Central memory CD8-positive, alpha-beta T cell (primary cell): ENCODE measurements around the gene GPRIN2.

ENCODE experiments used
- ATAC-seq: fragments of 150-1000 bp; cut with Tn5 transposase; replicated peaks from 2 replicates; pipeline ENCODE4 v1.10.0; 2022; ENCODE audit warnings: mild to moderate bottlenecking, moderate FRiP score, moderate number of reproducible peaks; ENCODE audit not compliant: poor library complexity, severe bottlenecking; ENCODE audit errors: extremely low read depth
- DNase-seq, 2 donors: peaks; one replicate each; pipeline ENCODE4 v3.0.0; 2021; ENCODE audit warnings: low spot score in 2 of 2
- H3K27ac Mint-ChIP-seq: one replicate; pipeline ENCODE4 v1.8.0; 2022; ENCODE audit warnings: low read depth, mild to moderate bottlenecking, moderate library complexity, mixed read lengths
- H3K27me3 Mint-ChIP-seq: one replicate; pipeline ENCODE4 v1.8.0; 2022; ENCODE audit warnings: mixed read lengths
- H3K36me3 Mint-ChIP-seq: one replicate; pipeline ENCODE4 v1.8.0; 2022; ENCODE audit warnings: mild to moderate bottlenecking, moderate library complexity, mixed read lengths; ENCODE audit not compliant: insufficient read depth
- H3K4me1 Mint-ChIP-seq: one replicate; pipeline ENCODE4 v1.8.0; 2022; ENCODE audit warnings: mixed read lengths
- H3K4me3 Mint-ChIP-seq: one replicate; pipeline ENCODE4 v1.8.0; 2022; ENCODE audit warnings: mild to moderate bottlenecking, moderate library complexity, mixed read lengths
- H3K9me3 Mint-ChIP-seq: one replicate; pipeline ENCODE4 v1.8.0; 2022; ENCODE audit warnings: mixed read lengths

Gene GPRIN2

DNA sequence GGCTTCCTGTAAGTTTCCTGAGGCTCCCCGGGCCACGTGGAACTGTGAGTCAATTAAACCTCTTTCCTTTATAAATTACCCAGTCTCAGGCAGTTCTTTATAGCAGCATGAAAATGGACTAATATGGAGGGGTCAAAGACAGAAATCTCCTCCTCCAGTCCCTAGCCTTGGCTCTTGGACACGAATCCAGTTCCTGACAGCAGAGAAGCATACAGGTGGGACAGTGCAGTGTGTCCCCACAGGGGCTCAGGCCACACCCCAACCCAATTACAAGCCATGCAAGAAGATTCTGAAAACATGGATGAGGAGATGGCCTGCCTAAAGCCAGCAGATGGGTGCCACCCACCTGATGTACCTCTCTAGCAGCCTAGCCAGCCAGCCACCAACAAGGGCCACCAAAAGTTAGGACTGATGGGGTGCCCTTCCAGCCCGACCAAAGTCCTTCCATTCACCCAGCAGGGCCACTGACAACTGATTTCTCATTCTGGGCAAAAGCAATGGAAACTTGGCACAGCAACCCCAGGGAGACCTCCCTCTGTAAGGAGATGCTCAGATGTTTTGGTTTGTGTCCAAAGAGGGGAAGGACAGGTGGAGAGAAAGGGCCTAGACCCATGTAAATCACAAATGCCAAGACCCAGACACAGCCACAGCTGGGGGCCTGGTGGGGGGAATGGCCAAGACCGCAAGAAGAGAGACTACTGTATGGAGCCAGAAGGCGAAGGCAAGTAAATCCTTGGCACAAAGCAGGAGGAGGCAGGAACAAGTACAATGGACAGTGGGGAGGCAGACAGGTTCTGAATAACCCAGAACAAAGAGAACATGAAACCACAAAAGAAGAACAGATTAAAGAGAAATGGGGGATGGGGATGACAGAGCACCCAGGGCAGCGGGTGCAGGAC lies 13.6 kb downstream of the GPRIN2 start:
- Mint-ChIP-seq H3K4me3 (no peak overlapping the region), H3K36me3 (peaks cover under 1% of the 10 kb centered on the region), H3K27ac (no peak overlapping the region), H3K27me3 (peaks cover 39% of the 10 kb centered on the region), H3K9me3 (no peaks in the 10 kb centered on the region), H3K4me1 (peaks cover 11% of the 10 kb centered on the region)
- ATAC-seq = no peak
- DNase-seq = no peak

GRCh38 chr10:46541735-46542566 lies 14.5 kb downstream of the GPRIN2 start:
- H3K36me3 Mint-ChIP-seq = peaks cover 2% of the 10 kb centered on the region
- H3K4me3 Mint-ChIP-seq = no peak overlapping the region
- H3K9me3 Mint-ChIP-seq = no peaks in the 10 kb centered on the region
- ATAC-seq (no peak), DNase-seq (no peak)
- no peak overlapping the region for H3K27ac Mint-ChIP-seq
- H3K27me3 Mint-ChIP-seq = peaks cover 39% of the 10 kb centered on the region
- peaks cover 11% of the 10 kb centered on the region for H3K4me1 Mint-ChIP-seq

- no peak overlapping the region for H3K27ac Mint-ChIP-seq
- peaks cover 2% of the 10 kb centered on the region for H3K36me3 Mint-ChIP-seq
- ATAC-seq (no peak), DNase-seq (no peak)
- no peak overlapping the region for H3K4me3 Mint-ChIP-seq
- peaks cover 39% of the 10 kb centered on the region for H3K27me3 Mint-ChIP-seq
- H3K9me3 Mint-ChIP-seq = no peaks in the 10 kb centered on the region
- peaks cover 11% of the 10 kb centered on the region for H3K4me1 Mint-ChIP-seq
These were observed 15.3 kb downstream of the GPRIN2 start for GRCh38 chr10:46541017-46541661.

- DNase-seq = no peak
- Mint-ChIP-seq H3K36me3 (peaks cover 2% of the 10 kb centered on the region), H3K4me3 (no peak overlapping the region), H3K4me1 (peaks cover 11% of the 10 kb centered on the region), H3K9me3 (no peaks in the 10 kb centered on the region), H3K27ac (no peak overlapping the region), H3K27me3 (peaks cover 39% of the 10 kb centered on the region)
- ATAC-seq = no peak
These were observed 15.9 kb downstream of the GPRIN2 start for GRCh38 chr10:46540412-46541016.

GRCh38 chr10:46539596-46540411 lies 16.7 kb downstream of the GPRIN2 start:
- H3K4me1 Mint-ChIP-seq = peaks cover 11% of the 10 kb centered on the region
- no peak for DNase-seq
- peaks cover 39% of the 10 kb centered on the region for H3K27me3 Mint-ChIP-seq
- H3K27ac Mint-ChIP-seq = no peak overlapping the region
- no peak overlapping the region for H3K4me3 Mint-ChIP-seq
- H3K36me3 Mint-ChIP-seq = peaks cover 2% of the 10 kb centered on the region
- H3K9me3 Mint-ChIP-seq = no peaks in the 10 kb centered on the region
- no peak for ATAC-seq

GRCh38 chr10:46538717-46539426 lies 17.6 kb downstream of the GPRIN2 start:
- peaks cover 32% of the 10 kb centered on the region for H3K27me3 Mint-ChIP-seq
- no peaks in the 10 kb centered on the region for H3K9me3 Mint-ChIP-seq
- no peak for DNase-seq

DNA sequence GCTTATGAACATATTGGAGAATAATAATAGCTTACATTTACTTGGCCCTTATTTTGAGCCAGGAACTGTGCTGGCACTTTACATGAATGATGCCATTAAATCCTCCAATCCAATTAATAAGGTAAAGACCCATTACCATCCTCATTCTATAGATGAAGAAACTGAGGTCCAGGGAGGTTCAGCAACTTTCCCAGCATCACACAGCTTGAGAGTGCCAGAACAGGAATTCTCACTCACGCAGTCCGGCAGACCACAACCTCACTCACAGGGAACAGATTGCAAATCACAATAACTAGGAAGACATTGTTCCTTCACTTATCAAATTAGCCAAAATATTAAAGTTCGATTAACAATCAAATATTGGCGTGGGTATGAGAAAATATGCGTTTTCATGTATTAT lies 18.3 kb downstream of the GPRIN2 start:
- Mint-ChIP-seq H3K27me3 (peaks cover 25% of the 10 kb centered on the region), H3K4me3 (no peak overlapping the region), H3K9me3 (no peaks in the 10 kb centered on the region), H3K36me3 (peaks cover 2% of the 10 kb centered on the region), H3K27ac (no peak overlapping the region), H3K4me1 (peaks cover 11% of the 10 kb centered on the region)
- ATAC-seq (no peak), DNase-seq (no peak)

More at GRCh38 chr10:46538717-46539426, 17.6 kb downstream of the GPRIN2 start:
- Mint-ChIP-seq H3K4me3 (no peak overlapping the region), H3K4me1 (peaks cover 11% of the 10 kb centered on the region), H3K27ac (no peak overlapping the region), H3K36me3 (peaks cover 2% of the 10 kb centered on the region)
- no peak for ATAC-seq

DNA sequence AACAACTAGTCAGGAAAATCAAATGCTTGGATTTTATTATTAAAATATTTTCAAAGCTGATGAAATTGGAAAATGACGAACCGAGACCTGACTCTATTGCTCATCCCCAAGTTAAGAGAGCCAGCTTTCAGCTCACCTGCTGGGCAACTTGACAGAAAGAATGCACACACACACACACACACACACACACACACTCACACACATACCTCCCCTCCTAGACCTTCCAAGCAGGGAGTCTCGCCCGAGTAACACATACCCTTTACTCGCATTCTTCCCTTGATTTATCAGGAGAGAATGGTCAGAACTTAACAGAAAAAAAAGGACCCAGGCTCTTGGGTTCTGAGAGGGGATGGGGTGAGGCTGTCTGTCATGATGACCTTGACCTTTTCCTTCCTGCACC lies 19.1 kb downstream of the GPRIN2 start:
- ATAC-seq = no peak
- peaks cover 9% of the 10 kb centered on the region for H3K4me1 Mint-ChIP-seq
- peaks cover 2% of the 10 kb centered on the region for H3K36me3 Mint-ChIP-seq
- H3K27ac Mint-ChIP-seq = no peak overlapping the region
- H3K27me3 Mint-ChIP-seq = peaks cover 16% of the 10 kb centered on the region
- H3K4me3 Mint-ChIP-seq = no peak overlapping the region
- DNase-seq = no peak
- H3K9me3 Mint-ChIP-seq = no peaks in the 10 kb centered on the region

DNA sequence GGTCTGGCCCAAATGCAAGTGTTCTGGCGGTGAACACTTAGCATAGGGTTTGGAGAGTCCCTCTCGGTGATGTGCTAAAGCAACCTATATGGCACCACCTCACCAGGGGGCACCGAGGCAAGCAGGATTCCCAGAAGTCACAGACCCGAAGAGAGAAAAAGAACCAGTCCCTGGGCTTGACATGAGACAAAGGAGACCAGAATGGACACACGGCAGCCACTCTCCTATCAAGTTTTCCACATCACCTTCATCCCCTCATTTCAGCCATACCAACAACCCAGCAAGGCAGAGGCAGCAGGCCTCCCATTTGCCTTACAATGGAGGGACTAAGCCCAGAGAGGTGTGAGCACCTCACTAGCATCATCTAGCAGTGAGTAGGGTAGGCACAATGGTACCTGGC lies 19.7 kb downstream of the GPRIN2 start:
- peaks cover 11% of the 10 kb centered on the region for H3K27me3 Mint-ChIP-seq
- H3K36me3 Mint-ChIP-seq = peaks cover 2% of the 10 kb centered on the region
- no peak overlapping the region for H3K27ac Mint-ChIP-seq
- ATAC-seq = no peak
- no peak overlapping the region for H3K4me3 Mint-ChIP-seq
- H3K4me1 Mint-ChIP-seq = peaks cover 5% of the 10 kb centered on the region
- no peak for DNase-seq
- H3K9me3 Mint-ChIP-seq = no peaks in the 10 kb centered on the region

GRCh38 chr10:46536171-46536570 lies 20.3 kb downstream of the GPRIN2 start:
- no peak overlapping the region for H3K27ac Mint-ChIP-seq
- no peak overlapping the region for H3K4me3 Mint-ChIP-seq
- H3K4me1 Mint-ChIP-seq = peaks cover 5% of the 10 kb centered on the region
- H3K36me3 Mint-ChIP-seq = peaks cover 2% of the 10 kb centered on the region
- no peak for DNase-seq
- H3K9me3 Mint-ChIP-seq = no peaks in the 10 kb centered on the region
- H3K27me3 Mint-ChIP-seq = peaks cover 11% of the 10 kb centered on the region
- no peak for ATAC-seq

DNA sequence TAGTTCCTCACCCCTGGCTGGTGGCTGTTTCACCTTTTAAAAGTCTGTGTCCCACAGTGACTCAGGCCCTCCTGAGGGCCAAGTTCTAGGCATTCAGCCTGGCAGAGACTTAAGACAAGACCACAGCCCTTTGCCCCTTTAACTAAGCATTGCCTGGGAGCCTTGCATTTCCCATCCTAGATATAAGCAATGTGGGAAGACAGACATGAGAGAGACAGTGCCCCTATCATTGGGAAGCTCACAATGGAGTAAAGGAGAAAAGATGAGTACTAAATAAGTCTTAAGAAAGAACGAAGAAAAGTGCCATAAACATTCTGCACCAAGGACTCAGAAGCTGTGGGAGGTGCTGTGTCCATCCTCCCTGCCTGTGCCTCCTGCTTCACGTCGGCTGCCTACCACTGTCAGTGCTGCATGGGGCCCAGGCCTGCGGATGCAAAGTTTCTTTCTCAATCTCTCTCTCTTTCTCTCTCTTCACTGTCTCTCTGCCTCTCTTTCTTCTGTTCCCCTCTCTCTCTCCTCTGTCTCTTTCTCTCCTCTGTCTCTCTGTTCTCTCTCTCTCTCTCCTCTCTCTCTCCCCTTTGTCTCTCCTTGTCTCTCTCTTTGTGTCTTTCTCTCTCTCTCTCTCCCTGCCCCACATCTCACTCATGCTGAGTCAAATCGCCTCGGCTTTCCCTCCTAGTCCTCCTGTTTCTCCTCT lies 21.5 kb downstream of the GPRIN2 start:
- DNase-seq (no peak), ATAC-seq (no peak)
- peaks cover 2% of the 10 kb centered on the region for H3K36me3 Mint-ChIP-seq
- no peaks in the 10 kb centered on the region for H3K4me1 Mint-ChIP-seq
- no peak overlapping the region for H3K27ac Mint-ChIP-seq
- H3K27me3 Mint-ChIP-seq = peaks cover 1% of the 10 kb centered on the region
- H3K4me3 Mint-ChIP-seq = no peak overlapping the region
- H3K9me3 Mint-ChIP-seq = no peaks in the 10 kb centered on the region
